AG20443 (cell line): ENCODE results near the gene CDIP1.

Source experiments
- DNase-seq: peaks from one replicate; pipeline ENCODE4 v3.0.0; 2012; ENCODE audit warnings: low spot score, mixed read lengths

CDIP1 gene

DNA sequence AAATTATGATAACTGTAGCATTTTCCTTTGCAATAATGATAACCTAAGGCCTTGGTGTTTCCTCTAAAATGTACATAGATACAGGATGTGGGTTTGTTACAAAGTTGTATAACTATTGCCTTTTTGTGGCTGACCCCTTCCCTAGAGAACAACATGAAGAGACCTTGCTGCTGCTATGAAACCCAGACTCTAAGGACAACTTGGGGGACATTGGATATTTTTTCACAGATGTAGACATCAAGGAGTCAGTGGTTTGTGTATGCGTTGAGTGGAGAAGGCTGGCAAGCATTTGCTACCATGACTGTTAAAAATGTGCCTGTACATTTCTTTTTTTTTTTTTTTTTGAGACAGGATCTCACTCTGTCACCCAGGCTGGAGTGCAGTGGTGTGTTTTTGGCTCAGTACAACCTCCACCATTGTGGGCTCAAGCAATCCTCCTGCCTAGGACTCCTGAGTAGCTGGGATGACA lies 50.0 kb downstream of the CDIP1 start:
- no peak for DNase-seq

GRCh38 chr16:4487955-4488498 lies 50.5 kb downstream of the CDIP1 start:
- peak; percentile 50 for DNase-seq

- no peak for DNase-seq
Observed at GRCh38 chr16:4486126-4486893, 52.3 kb downstream of the CDIP1 start.

- no peak for DNase-seq
Observed at GRCh38 chr16:4481963-4482362, 56.6 kb downstream of the CDIP1 start.

GRCh38 chr16:4481526-4481925 lies 57.0 kb downstream of the CDIP1 start:
- DNase-seq, result no peak

GRCh38 chr16:4477966-4478365 lies 60.6 kb downstream of the CDIP1 start:
- no peak for DNase-seq

GRCh38 chr16:4475880-4476788 lies 62.4 kb downstream of the CDIP1 start, which contains the start of gene HMOX2:
HMOX2 (plus strand) TSS chr16:4476398; CDS start chr16:4505525, 29,127 bp downstream.
- peak; percentile 98 for DNase-seq

GRCh38 chr16:4474192-4474961 lies 64.2 kb downstream of the CDIP1 start, which contains the start of gene NMRAL1:
NMRAL1 (minus strand) TSS chr16:4474625; CDS start chr16:4474132, 493 bp downstream.
- DNase-seq, result peak; percentile 92

DNA sequence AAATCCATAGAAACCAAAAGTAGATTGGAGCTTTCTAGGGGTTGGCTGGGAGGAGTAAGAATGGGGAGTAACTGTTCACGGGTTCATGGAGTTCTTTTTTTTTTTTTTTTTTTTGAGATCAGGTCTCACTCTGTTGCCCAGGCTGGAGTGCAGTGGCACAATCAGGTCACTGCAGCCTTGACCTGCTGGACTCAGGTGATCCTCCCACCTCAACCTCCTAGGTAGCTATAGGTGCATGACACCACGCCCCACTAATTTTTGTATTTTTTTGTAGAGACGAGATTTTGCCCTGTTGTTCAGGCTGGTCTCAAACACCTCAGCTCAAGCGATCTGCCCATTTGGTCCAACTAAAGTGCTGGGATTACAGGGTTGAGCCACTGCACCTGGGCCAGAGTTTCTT lies 65.7 kb downstream of the CDIP1 start:
- DNase-seq, result no peak

- DNase-seq, result no peak
Observed at GRCh38 chr16:4471869-4472268, 66.7 kb downstream of the CDIP1 start.

GRCh38 chr16:4468972-4469371 lies 69.6 kb downstream of the CDIP1 start:
- DNase-seq, result no peak

GRCh38 chr16:4467916-4468315 lies 70.7 kb downstream of the CDIP1 start:
- no peak for DNase-seq

GRCh38 chr16:4465977-4466779 lies 72.4 kb downstream of the CDIP1 start:
- DNase-seq, result no peak

- DNase-seq, result no peak
Observed at GRCh38 chr16:4463522-4464163, 74.9 kb downstream of the CDIP1 start.

- no peak for DNase-seq
Observed at GRCh38 chr16:4461250-4462085, 77.1 kb downstream of the CDIP1 start.

DNA sequence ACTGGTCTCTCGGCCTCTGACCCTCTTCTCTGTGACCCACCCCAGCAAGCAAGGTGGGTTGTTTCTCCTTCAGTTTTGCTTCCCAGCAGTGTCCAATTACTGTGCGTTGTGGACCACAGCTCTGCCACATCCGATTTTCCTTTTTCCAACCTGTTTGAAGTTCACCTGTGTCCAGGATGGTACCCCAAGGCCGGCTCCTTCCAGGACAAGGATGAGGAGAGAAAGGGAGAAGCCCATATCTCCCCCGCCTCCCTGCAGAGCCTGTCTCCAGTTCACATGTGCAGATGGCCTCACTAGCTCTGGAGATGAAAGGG lies 77.7 kb downstream of the CDIP1 start:
- no peak for DNase-seq
